ENCODE data around the gene CEACAM8.

- TF ChIP-seq CTCF (IDR thresholded peaks at IDR 0.05; ENCODE audit: low read length): no peak
- no peak for TF ChIP-seq EZH2 (IDR thresholded peaks at IDR 0.05; ENCODE audit: borderline replicate concordance, low read length)
These were observed 34.5 kb upstream of the CEACAM8 start for GRCh38 chr19:42629191-42629590.
